PC-3 (cell line): ENCODE data around the gene UNC13C.

Experiments
- EZH2 ChIP-seq: fragments of 300-600 bp; sonication (generic); IDR thresholded peaks from one replicate; pipeline ENCODE4 v1.6.1; 2017; ENCODE audit warnings: antibody characterized with exemption, mild to moderate bottlenecking, low read length; ENCODE audit not compliant: unreplicated experiment
- TF ChIP-seq, protein P1 (sequence below): fragments of 300-600 bp; sonication (generic); conservative IDR thresholded peaks from 2 replicates; pipeline ENCODE4 v1.5.1; 2017; ENCODE audit warnings: antibody characterized with exemption, low read depth, mild to moderate bottlenecking, low read length

DNA sequence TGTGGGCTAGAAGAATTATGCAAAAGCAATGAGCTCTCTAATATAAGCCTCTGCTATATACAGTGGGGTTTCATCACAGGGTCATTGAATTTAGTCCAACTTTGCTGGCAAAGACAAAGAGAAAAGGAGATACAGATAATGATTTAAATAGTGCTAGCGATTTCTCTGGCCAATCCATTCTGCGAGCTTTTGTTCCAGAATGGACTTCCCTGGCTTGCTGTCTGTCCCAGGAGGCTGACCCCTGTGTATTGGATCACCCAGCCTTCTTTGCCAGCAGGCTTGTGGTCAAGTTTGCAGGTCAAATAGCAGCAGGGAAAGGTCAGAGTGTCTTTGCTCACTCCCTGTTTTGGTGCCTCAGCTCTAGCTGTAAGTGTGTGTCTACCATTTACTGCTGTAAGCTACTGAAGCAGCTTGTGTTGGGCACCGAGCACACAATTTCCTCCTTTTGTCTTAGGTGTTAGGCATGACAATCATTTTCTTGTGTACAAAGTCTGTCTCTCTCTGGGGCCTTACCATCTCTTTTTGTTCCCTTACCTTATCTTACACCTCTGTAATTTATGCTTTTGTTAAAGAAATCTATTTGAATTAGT is 55.7 kb downstream of the UNC13C start:
- TF ChIP-seq, protein P1, sequence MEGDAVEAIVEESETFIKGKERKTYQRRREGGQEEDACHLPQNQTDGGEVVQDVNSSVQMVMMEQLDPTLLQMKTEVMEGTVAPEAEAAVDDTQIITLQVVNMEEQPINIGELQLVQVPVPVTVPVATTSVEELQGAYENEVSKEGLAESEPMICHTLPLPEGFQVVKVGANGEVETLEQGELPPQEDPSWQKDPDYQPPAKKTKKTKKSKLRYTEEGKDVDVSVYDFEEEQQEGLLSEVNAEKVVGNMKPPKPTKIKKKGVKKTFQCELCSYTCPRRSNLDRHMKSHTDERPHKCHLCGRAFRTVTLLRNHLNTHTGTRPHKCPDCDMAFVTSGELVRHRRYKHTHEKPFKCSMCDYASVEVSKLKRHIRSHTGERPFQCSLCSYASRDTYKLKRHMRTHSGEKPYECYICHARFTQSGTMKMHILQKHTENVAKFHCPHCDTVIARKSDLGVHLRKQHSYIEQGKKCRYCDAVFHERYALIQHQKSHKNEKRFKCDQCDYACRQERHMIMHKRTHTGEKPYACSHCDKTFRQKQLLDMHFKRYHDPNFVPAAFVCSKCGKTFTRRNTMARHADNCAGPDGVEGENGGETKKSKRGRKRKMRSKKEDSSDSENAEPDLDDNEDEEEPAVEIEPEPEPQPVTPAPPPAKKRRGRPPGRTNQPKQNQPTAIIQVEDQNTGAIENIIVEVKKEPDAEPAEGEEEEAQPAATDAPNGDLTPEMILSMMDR, result no peak
- TF ChIP-seq EZH2, result no peak
